Aorta (tissue), 5 donors: Measurements from ENCODE around the gene RGN. TPM values are rescaled to one million over a fixed set of nuclear protein-coding genes. Genes with fewer than 3 reads are reported as not detected.

ENCODE experiments used
- ATAC-seq: fragments of 200-7000 bp; cut with Tn5 transposase; one replicate; pipeline ENCODE4 v1.9.1; 2022; ENCODE audit warnings: moderate library complexity; ENCODE audit not compliant: low FRiP score
- DNase-seq, 2 donors: peaks; one replicate each; pipeline ENCODE4 v3.0.0-alpha.2; 2020
- H3K27ac ChIP-seq, 2 donors: one replicate each; pipeline ENCODE4 v1.5.1; 2013; ENCODE audit warnings: low read length in 2 of 2, mild to moderate bottlenecking in 2 of 2, moderate library complexity in 2 of 2, control low read depth in 1 of 2, inconsistent platforms in 1 of 2, low read depth in 1 of 2
- H3K27me3 ChIP-seq, 2 donors: one replicate each; pipeline ENCODE4 v1.6.1; 2013; ENCODE audit warnings: control low read depth in 1 of 2, low read length in 1 of 2, mild to moderate bottlenecking in 1 of 2, moderate library complexity in 1 of 2; ENCODE audit not compliant: insufficient read depth in 2 of 2, control insufficient read depth in 1 of 2
- H3K36me3 ChIP-seq, 2 donors: one replicate each; pipeline ENCODE4 v1.6.1; 2013; ENCODE audit warnings: control low read depth in 1 of 2, low read length in 1 of 2, mild to moderate bottlenecking in 1 of 2; ENCODE audit not compliant: insufficient read depth in 2 of 2, control insufficient read depth in 1 of 2
- H3K4me1 ChIP-seq, 2 donors: one replicate each; pipeline ENCODE4 v1.6.1; 2013; ENCODE audit warnings: low read length in 2 of 2, control low read depth in 1 of 2, mild to moderate bottlenecking in 1 of 2, moderate library complexity in 1 of 2; ENCODE audit not compliant: insufficient read depth in 2 of 2, control insufficient read depth in 1 of 2
- H3K4me3 ChIP-seq, 2 donors: one replicate each; pipeline ENCODE4 v1.5.1; 2013; ENCODE audit warnings: low read length in 2 of 2, control low read depth in 1 of 2, mild to moderate bottlenecking in 1 of 2
- H3K9me3 ChIP-seq: one replicate; pipeline ENCODE4 v1.6.1; 2013; ENCODE audit warnings: mild to moderate bottlenecking, low read length; ENCODE audit not compliant: control insufficient read depth
- WGBS, 2 donors: extraction: QIAGEN DNeasy Blood & Tissue Kit; methylation state at CpG; one replicate each; pipeline ENCODE4 v1.1.7; 2013; 5-methylcytosine and 5-hydroxymethylcytosine counted together
- intact Hi-C, 2 donors: fragments of 100-400 bp; cut with DNase I; formaldehyde crosslinking; loops; one replicate each; pipeline versions ENCODE4 v1.14.2 to v1.15.0; 2022
- polyA plus RNA-seq, 2 donors: library from polyadenylated mRNA; stranded (reverse); fragments of 200-250 nt; gene quantifications; one replicate each; pipeline ENCODE4 v1.2.3, GENCODE V29; 2013
- total RNA-seq, 2 donors: library from RNA; stranded (reverse); fragmentation: NEBNext Ultra II Directional; extraction: Animal tissue kit (Norgen Biotek cat#: 25700); gene quantifications; one replicate each; pipeline ENCODE4 v1.2.1, GENCODE V29; 2021
- donor health status: healthy with polysubstance abuse.
- donor health status: Bipolar disorder and iron deficiency.
- donor health status: DM: no; HTN: no; CAD: no.
- donor health status: DM: no; HTN: no; CAD: no.
- donor health status: DM: yes; HTN: yes; CAD: no.

RGN gene
- total and polyA plus RNA-seq, 4 donors: 10.3 to 56.9 (median 29.9) TPM

GRCh38 chrX:47068720-47069119, 9.5 kb upstream of the RGN start:
- Histone ChIP-seq H3K4me1 (no peaks in the 10 kb centered on the region), H3K36me3 (no peaks in the 10 kb centered on the region), H3K27ac (no peak overlapping the region), H3K9me3 (no peaks in the 10 kb centered on the region), H3K4me3 (no peak overlapping the region), H3K27me3 (no peaks in the 10 kb centered on the region)
- intact Hi-C loops: no loop called here
- DNase-seq (no peak), ATAC-seq (no peak)

GRCh38 chrX:47080215-47080914, 2.1 kb downstream of the RGN start:
- no peaks in the 10 kb centered on the region for H3K27me3 ChIP-seq
- H3K36me3 ChIP-seq: no peaks in the 10 kb centered on the region
- H3K4me3 ChIP-seq: no peak overlapping the region
- no peak for DNase-seq
- WGBS, 2 donors: 41 to 47% methylated on average over 9 of the region's 9 CpGs
- intact Hi-C loops: no loop called here
- no peak for ATAC-seq
- H3K4me1 ChIP-seq: no peaks in the 10 kb centered on the region
- H3K9me3 ChIP-seq: no peaks in the 10 kb centered on the region
- H3K27ac ChIP-seq: peak overlapping the region in 1 of 2 donors; percentile 36

- Histone ChIP-seq H3K27ac (no peak overlapping the region), H3K27me3 (no peaks in the 10 kb centered on the region), H3K4me1 (no peaks in the 10 kb centered on the region), H3K9me3 (no peaks in the 10 kb centered on the region), H3K36me3 (no peaks in the 10 kb centered on the region), H3K4me3 (no peak overlapping the region)
- 70 to 79% methylated on average over 5 of the region's 5 CpGs for WGBS, 2 donors
- no peak for DNase-seq
- intact Hi-C loops: no loop called here
- no peak for ATAC-seq
These were observed 2.6 kb downstream of the RGN start for GRCh38 chrX:47080915-47081236.

GRCh38 chrX:47091149-47091775, 13.0 kb downstream of the RGN start:
- Histone ChIP-seq H3K4me1 (no peaks in the 10 kb centered on the region), H3K27me3 (no peaks in the 10 kb centered on the region), H3K27ac (no peak overlapping the region), H3K4me3 (no peak overlapping the region), H3K36me3 (no peaks in the 10 kb centered on the region), H3K9me3 (no peaks in the 10 kb centered on the region)
- DNase-seq (no peak), ATAC-seq (no peak)
- intact Hi-C loops: no loop called here
- WGBS, 2 donors: 48 to 52% methylated on average over 4 of the region's 4 CpGs

- DNase-seq: no peak
- H3K27me3 ChIP-seq: no peaks in the 10 kb centered on the region
- intact Hi-C loops: no loop called here
- WGBS, 2 donors: 2 to 6% methylated on average over 1 of the region's 1 CpG
- H3K27ac ChIP-seq: no peak overlapping the region
- no peaks in the 10 kb centered on the region for H3K9me3 ChIP-seq
- no peaks in the 10 kb centered on the region for H3K4me1 ChIP-seq
- no peaks in the 10 kb centered on the region for H3K36me3 ChIP-seq
- no peak for ATAC-seq
- H3K4me3 ChIP-seq: no peak overlapping the region
These were observed 15.0 kb downstream of the RGN start for GRCh38 chrX:47093248-47093647.

GRCh38 chrX:47093860-47094259, 15.6 kb downstream of the RGN start:
- Histone ChIP-seq H3K4me3 (no peak overlapping the region), H3K36me3 (no peaks in the 10 kb centered on the region), H3K27ac (no peak overlapping the region), H3K9me3 (no peaks in the 10 kb centered on the region), H3K4me1 (no peaks in the 10 kb centered on the region), H3K27me3 (no peaks in the 10 kb centered on the region)
- no peak for DNase-seq
- ATAC-seq: no peak
- WGBS, 2 donors: 79 to 83% methylated on average over 11 of the region's 11 CpGs
- intact Hi-C loops: no loop called here

GRCh38 chrX:47097018-47097417, 18.8 kb downstream of the RGN start:
- intact Hi-C loops: no loop called here
- no peak for DNase-seq
- WGBS, 2 donors: 70 to 75% methylated on average over 4 of the region's 4 CpGs

GRCh38 chrX:47098338-47099094, 20.3 kb downstream of the RGN start:
- Histone ChIP-seq H3K36me3 (no peaks in the 10 kb centered on the region), H3K9me3 (no peaks in the 10 kb centered on the region), H3K4me1 (no peaks in the 10 kb centered on the region), H3K4me3 (no peak overlapping the region), H3K27me3 (no peaks in the 10 kb centered on the region), H3K27ac (no peak overlapping the region)
- intact Hi-C loops: no loop called here
- WGBS, 2 donors: 85 to 88% methylated on average over 2 of the region's 2 CpGs
- no peak for DNase-seq
- no peak for ATAC-seq

More at GRCh38 chrX:47097018-47097417, 18.8 kb downstream of the RGN start:
- H3K27me3 ChIP-seq: no peaks in the 10 kb centered on the region
- H3K36me3 ChIP-seq: no peaks in the 10 kb centered on the region
- H3K27ac ChIP-seq: no peak overlapping the region
- H3K4me3 ChIP-seq: no peak overlapping the region
- no peak for ATAC-seq
- no peaks in the 10 kb centered on the region for H3K4me1 ChIP-seq
- no peaks in the 10 kb centered on the region for H3K9me3 ChIP-seq

GRCh38 chrX:47101206-47101605, 23.0 kb downstream of the RGN start:
- H3K36me3 ChIP-seq: no peaks in the 10 kb centered on the region
- DNase-seq (no peak), ATAC-seq (no peak)
- no peak overlapping the region for H3K27ac ChIP-seq
- intact Hi-C loops: no loop called here
- no peaks in the 10 kb centered on the region for H3K4me1 ChIP-seq
- H3K9me3 ChIP-seq: no peaks in the 10 kb centered on the region
- no peaks in the 10 kb centered on the region for H3K27me3 ChIP-seq
- 70 to 83% methylated on average over 4 of the region's 4 CpGs for WGBS, 2 donors
- no peak overlapping the region for H3K4me3 ChIP-seq
